Dermis lymphatic vessel endothelial cell (primary cell): Measurements from ENCODE around the gene CWH43. TPM values are rescaled to one million over a fixed set of nuclear protein-coding genes. Genes with fewer than 3 reads are reported as not detected.

Experiments
- total RNA-seq: library from RNA; depleted of rRNA; stranded (reverse); fragments of >200 nt; gene quantifications from 2 replicates; pipeline ENCODE4 v1.2.1, GENCODE V29; 2014

Gene CWH43
- not detected in 2 replicates for total RNA-seq

DNA sequence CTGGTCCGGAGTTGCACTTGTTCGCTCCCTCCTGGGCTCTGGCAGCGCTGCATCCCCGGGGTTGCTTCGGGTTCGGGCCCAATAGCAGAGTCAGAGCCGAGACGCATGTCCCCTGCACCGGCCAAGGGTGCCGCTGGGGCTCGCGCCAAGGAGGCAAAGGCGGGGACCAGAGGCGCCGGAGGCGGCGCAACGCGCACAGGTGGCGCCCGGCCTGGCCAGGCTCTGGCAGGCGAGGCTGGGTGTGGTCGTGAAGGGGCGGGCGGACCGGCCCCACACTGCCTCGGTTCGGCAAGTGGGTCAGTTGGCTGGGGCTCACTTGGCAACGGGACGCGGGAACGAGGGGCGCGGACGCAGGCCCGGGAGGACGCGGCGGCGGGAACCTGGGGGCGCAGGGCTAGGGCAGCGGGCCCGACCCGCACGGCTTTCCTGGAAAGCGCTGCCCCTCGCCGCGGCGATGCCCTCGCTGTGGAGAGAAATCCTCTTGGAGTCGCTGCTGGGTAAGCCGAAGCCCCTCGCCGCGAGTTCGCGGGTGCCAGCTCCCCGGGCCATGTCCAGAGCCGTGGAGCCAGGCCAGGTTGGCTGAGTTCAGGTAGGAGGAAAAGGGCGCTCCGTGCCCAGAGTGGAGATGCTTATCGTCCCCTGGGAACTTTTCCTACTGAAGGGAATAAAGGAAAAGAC lies at the start of gene CWH43:
Gene CWH43, plus strand, starts transcription at position 300 of the 678 bp plus-strand sequence. Its CDS starts 155 bp downstream, at position 455.

Other genes starting within 250 kb of the CWH43 start
- gene FRYL, start 206.0 kb upstream of the CWH43 start, total RNA-seq, result 75.0 and 97.9 TPM in 2 replicates
- gene OCIAD1, start 155.2 kb upstream of the CWH43 start, total RNA-seq, result 68.6 and 71.8 TPM in 2 replicates
- gene OCIAD2, start 79.5 kb upstream of the CWH43 start, total RNA-seq, result 57.1 and 69.2 TPM in 2 replicates